HCT116 (cell line): ENCODE data around the gene RGP1. TPM values are rescaled to one million over a fixed set of nuclear protein-coding genes. Genes with fewer than 3 reads are reported as not detected.

Experiments used
- ATAC-seq: fragments of 200-7000 bp; cut with Tn5 transposase; 2 replicates; pipeline ENCODE4 v1.9.1; 2020; ENCODE audit warnings: mild to moderate bottlenecking, moderate library complexity
- BruUV-seq: library from RNA; stranded (reverse); fragments of 400-500 nt; replicated peaks from 2 replicates; lab custom pipeline; 2021; lab: Mats Ljungman, UMichigan
- CTCF ChIA-PET: fragments of 300-600 bp; sonication (Branson Sonifier 250); formaldehyde crosslinking; loops from one replicate; lab custom pipeline; 2021; ENCODE audit warnings: antibody characterized with exemption; lab: Charles Lee
- POLR2A ChIA-PET: fragments of 300-600, 350-600 bp; sonication (Branson Sonifier 250); formaldehyde crosslinking; loops from one replicate; lab custom pipeline; 2021; ENCODE audit warnings: antibody characterized with exemption; lab: Charles Lee
- RAD21 ChIA-PET, 2 experiments: fragments of 300-600 bp; sonication (Branson Sonifier 250); formaldehyde crosslinking; loops; one replicate each; lab custom pipeline; 2023; ENCODE audit warnings: low total read pairs in 2 of 2; ENCODE audit not compliant: uncharacterized antibody in 2 of 2, unreplicated experiment in 2 of 2, low non-redundant PET in 1 of 2; lab: Charles Lee
- DNase-seq: peaks from one replicate; pipeline ENCODE4 v3.0.0-alpha.2; 2010; ENCODE audit warnings: low read depth, low spot score
- H2AFZ ChIP-seq: fragments of 200-600 bp; shearing (Covaris generic), sonication (generic); 2 replicates; pipeline ENCODE4 v1.6.1; 2017; ENCODE audit warnings: low read depth, mixed run types, mixed read lengths, antibody characterized with exemption, low read length; ENCODE audit not compliant: poor library complexity, severe bottlenecking
- H3K27ac ChIP-seq: 2 replicates; pipeline ENCODE4 v1.5.1; 2012; ENCODE audit warnings: low read depth, low read length
- H3K27me3 ChIP-seq: fragments of 200-600 bp; sonication (generic); 2 replicates; pipeline ENCODE4 v1.6.1; 2016; ENCODE audit warnings: mixed run types, low read length, mixed read lengths; ENCODE audit not compliant: insufficient read depth
- H3K36me3 ChIP-seq, 2 experiments: fragments of 200-500 bp in 1 of 2; fragments of 200-600 bp in 1 of 2; sonication (Bioruptor generic) in 1 of 2; sonication (generic) in 1 of 2; 2 replicates each; pipeline versions ENCODE4 v1.5.1 to v1.6.1; 2014 to 2016; ENCODE audit warnings: low read length in 2 of 2, inconsistent platforms in 1 of 2, mixed read lengths in 1 of 2, mixed run types in 1 of 2; ENCODE audit not compliant: insufficient read depth in 2 of 2, control insufficient read depth in 1 of 2
- H3K4me1 ChIP-seq, 2 experiments: fragments of 200-600 bp in 1 of 2; sonication (generic) in 1 of 2; 2 replicates each; pipeline versions ENCODE4 v1.5.1 to v1.6.1; 2012 to 2017; ENCODE audit warnings: low read length in 2 of 2, inconsistent platforms in 1 of 2, mild to moderate bottlenecking in 1 of 2, mixed read lengths in 1 of 2, mixed run types in 1 of 2, moderate library complexity in 1 of 2; ENCODE audit not compliant: insufficient read depth in 2 of 2, control insufficient read depth in 1 of 2
- H3K4me2 ChIP-seq: fragments of 200-600 bp; sonication (generic); 2 replicates; pipeline ENCODE4 v1.6.1; 2017; ENCODE audit warnings: mixed run types, low read length, mixed read lengths
- H3K4me3 ChIP-seq, 2 experiments: fragments of 200-600 bp in 1 of 2; sonication (generic) in 1 of 2; replicated peaks in 1 of 2; 2 replicates each; pipeline ENCODE4 v1.5.1; 2011 to 2016; ENCODE audit warnings: low read length in 2 of 2, control low read depth in 1 of 2, low read depth in 1 of 2, mild to moderate bottlenecking in 1 of 2, mixed read lengths in 1 of 2, mixed run types in 1 of 2
- H3K79me2 ChIP-seq: fragments of 200-600 bp; sonication (generic); 2 replicates; pipeline ENCODE4 v1.6.1; 2017; ENCODE audit warnings: mild to moderate bottlenecking, mixed run types, low read length, moderate library complexity, mixed read lengths; ENCODE audit not compliant: insufficient read depth
- H3K9ac ChIP-seq: fragments of 200-600 bp; sonication (generic); 2 replicates; pipeline ENCODE4 v1.6.1; 2016; ENCODE audit warnings: low read length, mixed read lengths
- H3K9me2 ChIP-seq: fragments of 200-600 bp; sonication (generic), shearing (Covaris generic); 2 replicates; pipeline ENCODE4 v1.6.1; 2017; ENCODE audit warnings: mixed run types, mild to moderate bottlenecking, moderate library complexity; ENCODE audit not compliant: insufficient read depth
- H3K9me3 ChIP-seq, 2 experiments: fragments of 200-500 bp in 1 of 2; fragments of 200-600 bp in 1 of 2; sonication (Bioruptor generic) in 1 of 2; sonication (generic) in 1 of 2; 2 replicates each; pipeline ENCODE4 v1.6.1; 2014 to 2017; ENCODE audit warnings: low read length in 2 of 2, mixed read lengths in 2 of 2, inconsistent platforms in 1 of 2, low read depth in 1 of 2, mild to moderate bottlenecking in 1 of 2, mixed run types in 1 of 2, moderate library complexity in 1 of 2; ENCODE audit not compliant: control insufficient read depth in 1 of 2, insufficient read depth in 1 of 2
- H4K20me1 ChIP-seq: fragments of 200-600 bp; sonication (generic), shearing (Covaris generic); 2 replicates; pipeline ENCODE4 v1.6.1; 2017; ENCODE audit warnings: mixed run types, mild to moderate bottlenecking, moderate library complexity; ENCODE audit not compliant: insufficient read depth
- ATF3 ChIP-seq: IDR thresholded peaks from 2 replicates; pipeline ENCODE4 v1.6.1; 2012
- CEBPB ChIP-seq: IDR thresholded peaks from 2 replicates; pipeline ENCODE4 v1.6.1; 2012; ENCODE audit warnings: low read depth
- CTCF ChIP-seq, 3 experiments: fragments of 200-600 bp in 1 of 3; sonication (generic) in 1 of 3; IDR thresholded peaks in 2 of 3; conservative IDR thresholded peaks in 1 of 3; 2 replicates each; pipeline ENCODE4 v1.5.1; 2012 to 2017; ENCODE audit warnings: low read depth in 2 of 3, low read length in 2 of 3, antibody characterized with exemption in 1 of 3, borderline replicate concordance in 1 of 3, control low read depth in 1 of 3, mild to moderate bottlenecking in 1 of 3, mixed read lengths in 1 of 3, mixed run types in 1 of 3, moderate library complexity in 1 of 3; ENCODE audit not compliant: insufficient read depth in 1 of 3
- EZH2 ChIP-seq: fragments of 200-600 bp; sonication (generic); IDR thresholded peaks from 2 replicates; pipeline ENCODE4 v1.6.1; 2017; ENCODE audit warnings: antibody characterized with exemption, mixed run types
- EZH2phosphoT487 ChIP-seq: fragments of 200-600 bp; IDR thresholded peaks from 2 replicates; pipeline ENCODE4 v1.6.1; 2018; ENCODE audit warnings: antibody characterized with exemption, borderline replicate concordance
- FOSL1 ChIP-seq: IDR thresholded peaks from 2 replicates; pipeline ENCODE4 v1.6.1; 2012; ENCODE audit warnings: low read depth
- MAX ChIP-seq: IDR thresholded peaks from 2 replicates; pipeline ENCODE4 v1.6.1; 2012
- POLR2A ChIP-seq: IDR thresholded peaks from 2 replicates; pipeline ENCODE4 v1.7.0; 2011; ENCODE audit warnings: borderline replicate concordance; ENCODE audit not compliant: insufficient read depth, insufficient read length; ENCODE audit errors: extremely low read depth
- POLR2AphosphoS5 ChIP-seq: IDR thresholded peaks from 2 replicates; pipeline ENCODE4 v1.6.1; 2011; ENCODE audit warnings: mild to moderate bottlenecking, low read depth, low read length, moderate library complexity
- YY1 ChIP-seq: IDR thresholded peaks from 2 replicates; pipeline ENCODE4 v1.6.1; 2011; ENCODE audit warnings: low read length, low read depth, moderate library complexity, mild to moderate bottlenecking; ENCODE audit not compliant: insufficient replicate concordance; ENCODE audit errors: extremely low read depth
- ZBTB33 ChIP-seq: IDR thresholded peaks from 2 replicates; pipeline ENCODE4 v1.6.1; 2011; ENCODE audit warnings: mild to moderate bottlenecking, low read length, moderate library complexity; ENCODE audit not compliant: insufficient replicate concordance; ENCODE audit errors: extremely low read depth
- ZNF274 ChIP-seq: fragments of 200-500 bp; sonication (Bioruptor generic); IDR thresholded peaks from 2 replicates; pipeline ENCODE4 v1.6.1; 2014; ENCODE audit warnings: mild to moderate bottlenecking, low read depth, low read length, inconsistent platforms
- intact Hi-C: fragments of 100-400 bp; cut with micrococcal nuclease; formaldehyde crosslinking; loops from 2 replicates; pipeline ENCODE4 v1.10.0; 2022
- total RNA-seq: library from RNA; stranded (reverse); gene quantifications from one replicate; pipeline ENCODE4 v1.2.1, GENCODE V29; 2021; ENCODE audit not compliant: unreplicated experiment

Gene RGP1
- total RNA-seq, 1 experiment from 2014 or later, result 32.6 TPM

- Histone ChIP-seq H3K4me1 (peaks cover 0 to 6% of the 10 kb centered on the region in 2 experiments; a peak in 1 of 4 replicates), H3K9me2 (no peaks in the 10 kb centered on the region), H3K27me3 (no peaks in the 10 kb centered on the region), H4K20me1 (no peaks in the 10 kb centered on the region), H3K4me2 (no peak overlapping the region), H3K9ac (no peak overlapping the region), H3K9me3 (no peaks in the 10 kb centered on the region), H2AFZ (no peak overlapping the region), H3K36me3 (no peaks in the 10 kb centered on the region), H3K27ac (no peak overlapping the region), H3K4me3 (no peak overlapping the region), H3K79me2 (no peaks in the 10 kb centered on the region)
- BruUV-seq, result no TSS peak
- POLR2A ChIA-PET, result no interaction called here
- RAD21 ChIA-PET, result no interaction called here
- ATAC-seq (no peak), DNase-seq (no peak)
- TF ChIP-seq EZH2phosphoT487, result no peak
- no peak for TF ChIP-seq MAX
- TF ChIP-seq POLR2AphosphoS5, result no peak
- no peak for TF ChIP-seq CEBPB
- TF ChIP-seq ZBTB33, result no peak
- TF ChIP-seq YY1, result no peak
- no peak for TF ChIP-seq EZH2
- no peak for TF ChIP-seq ZNF274
- no peak for TF ChIP-seq CTCF (IDR thresholded peaks at IDR 0.05 in 2 of 3, conservative IDR thresholded peaks at IDR 0.05 in 1 of 3; ENCODE audit: borderline replicate concordance in 1 of 3, insufficient read depth in 1 of 3, low read depth in 2 of 3, low read length in 2 of 3)
- no peak for TF ChIP-seq ATF3
- TF ChIP-seq FOSL1, result no peak
- TF ChIP-seq POLR2A, result no peak
- CTCF ChIA-PET, result interaction anchor here (1.2 kb wide), 1 partner anchor 21 kb away, joined by 3 read pairs; no protein-coding TSS in a partner anchor
- intact Hi-C loops, result no loop called here
These were observed 20.7 kb downstream of the RGP1 start for GRCh38 chr9:35769763-35770162.
